Left lung (tissue), 10 donors: ENCODE results near the gene COL6A3. TPM values are rescaled to one million over a fixed set of nuclear protein-coding genes. Genes with fewer than 3 reads are reported as not detected.

Experiments used
- ATAC-seq: fragments of 200-7000 bp; cut with Tn5 transposase; one replicate; pipeline ENCODE4 v1.9.1; 2020; ENCODE audit warnings: moderate library complexity
- DNase-seq, 4 donors: peaks; one replicate each; pipeline ENCODE4 v3.0.0-alpha.2; 2013 to 2020
- H3K27ac ChIP-seq, 2 donors: fragments of 200-600 bp; sonication (generic) in 1 of 2; one replicate each; pipeline versions ENCODE4 v1.5.0 to v1.8.0; 2020 to 2021
- H3K27me3 ChIP-seq, 2 donors: fragments of 200-600 bp; sonication (generic) in 1 of 2; one replicate each; pipeline versions ENCODE4 v1.5.0 to v1.8.0; 2020 to 2021
- H3K36me3 ChIP-seq, 2 donors: fragments of 200-600 bp; sonication (generic) in 1 of 2; one replicate each; pipeline versions ENCODE4 v1.5.0 to v1.8.0; 2020 to 2021
- H3K4me1 ChIP-seq, 2 donors: fragments of 200-600 bp; one replicate each; pipeline ENCODE4 v1.8.0; 2021
- H3K4me3 ChIP-seq, 2 donors: fragments of 200-600 bp; sonication (generic) in 1 of 2; one replicate each; pipeline versions ENCODE4 v1.5.0 to v1.8.0; 2020 to 2021; ENCODE audit warnings: mild to moderate bottlenecking in 1 of 2
- H3K9me3 ChIP-seq, 2 donors: fragments of 200-600 bp; sonication (generic) in 1 of 2; one replicate each; pipeline versions ENCODE4 v1.5.0 to v1.8.0; 2020 to 2021
- CTCF ChIP-seq, 2 donors: fragments of 200-600 bp; sonication (generic) in 1 of 2; IDR thresholded peaks; one replicate each; pipeline versions ENCODE4 v1.5.0 to v1.8.0; 2021; ENCODE audit warnings: antibody characterized with exemption in 2 of 2
- intact Hi-C, 2 donors: fragments of 100-400 bp; cut with DNase I; formaldehyde crosslinking; loops; one replicate each; pipeline versions ENCODE4 v1.11.2 to v1.14.2; 2022
- polyA plus RNA-seq, 6 donors: library from polyadenylated mRNA; unstranded; fragments of 120-200 nt; gene quantifications; one replicate each; pipeline ENCODE4 v1.2.1, GENCODE V29; 2013; ENCODE audit not compliant: insufficient read length in 6 of 6
- total RNA-seq, 2 donors: library from RNA; stranded (reverse); fragmentation: NEBNext Ultra II Directional; extraction: Animal tissue kit (Norgen Biotek cat#: 25700); gene quantifications; one replicate each; pipeline ENCODE4 v1.2.1, GENCODE V29; 2021
- donor health status: DM: no; HTN: yes; CAD: no.
- donor health status: DM: no; HTN: no; CAD: no.

Gene COL6A3
- total and polyA plus RNA-seq, 8 donors: 598 to 868 (median 760) TPM

GRCh38 chr2:237297421-237298150 lies 116.4 kb downstream of the COL6A3 start:
- H3K9me3 ChIP-seq: no peaks in the 10 kb centered on the region
- H3K4me3 ChIP-seq: no peak overlapping the region
- H3K27ac ChIP-seq: peak overlapping the region; percentile 60 to 83
- no peaks in the 10 kb centered on the region for H3K36me3 ChIP-seq
- ATAC-seq (peak; percentile 47), DNase-seq (no peak)
- intact Hi-C loops: no loop called here
- no peak for TF ChIP-seq CTCF (IDR thresholded peaks at IDR 0.05)
- H3K27me3 ChIP-seq: peaks cover 0 to 6% of the 10 kb centered on the region in 2 donors
- H3K4me1 ChIP-seq: peaks cover 16 to 19% of the 10 kb centered on the region in 2 donors

- no peak for ATAC-seq
- Histone ChIP-seq H3K27me3 (peaks cover 0 to 13% of the 10 kb centered on the region in 2 donors), H3K27ac (peak overlapping the region; percentile 60 to 83), H3K4me3 (no peak overlapping the region), H3K9me3 (no peaks in the 10 kb centered on the region), H3K4me1 (peaks cover 17 to 25% of the 10 kb centered on the region in 2 donors), H3K36me3 (no peaks in the 10 kb centered on the region)
- intact Hi-C loops: no loop called here
- DNase-seq: no peak
- no peak for TF ChIP-seq CTCF (IDR thresholded peaks at IDR 0.05)
Measured at GRCh38 chr2:237296756-237297155, 117.2 kb downstream of the COL6A3 start.

- Histone ChIP-seq H3K4me1 (peaks cover 25 to 30% of the 10 kb centered on the region in 2 donors), H3K36me3 (no peaks in the 10 kb centered on the region), H3K4me3 (no peak overlapping the region), H3K27me3 (peaks cover 0 to 21% of the 10 kb centered on the region in 2 donors), H3K27ac (no peak overlapping the region), H3K9me3 (no peaks in the 10 kb centered on the region)
- intact Hi-C loops: no loop called here
- no peak for DNase-seq
- ATAC-seq: no peak
- no peak for TF ChIP-seq CTCF (IDR thresholded peaks at IDR 0.05)
Measured at GRCh38 chr2:237295889-237296480, 118.0 kb downstream of the COL6A3 start.

GRCh38 chr2:237294460-237294859 lies 119.5 kb downstream of the COL6A3 start:
- no peak overlapping the region for H3K4me3 ChIP-seq
- no peak for TF ChIP-seq CTCF (IDR thresholded peaks at IDR 0.05)
- no peak for DNase-seq
- ATAC-seq: no peak
- H3K27ac ChIP-seq: peak overlapping the region in 1 of 2 donors; percentile 59
- H3K4me1 ChIP-seq: peaks cover 29 to 42% of the 10 kb centered on the region in 2 donors
- peaks cover 0 to 33% of the 10 kb centered on the region in 2 donors for H3K27me3 ChIP-seq
- intact Hi-C loops: no loop called here
- H3K9me3 ChIP-seq: no peaks in the 10 kb centered on the region
- no peaks in the 10 kb centered on the region for H3K36me3 ChIP-seq

GRCh38 chr2:237293978-237294377 lies 120.0 kb downstream of the COL6A3 start:
- TF ChIP-seq CTCF (IDR thresholded peaks at IDR 0.05): no peak
- Histone ChIP-seq H3K27ac (peak overlapping the region; percentile 3 to 59), H3K9me3 (no peaks in the 10 kb centered on the region), H3K27me3 (peaks cover 0 to 33% of the 10 kb centered on the region in 2 donors), H3K36me3 (no peaks in the 10 kb centered on the region), H3K4me1 (peaks cover 29 to 42% of the 10 kb centered on the region in 2 donors), H3K4me3 (no peak overlapping the region)
- ATAC-seq (no peak), DNase-seq (no peak)
- intact Hi-C loops: no loop called here
